NCI-H82 treated with DMSO at 0.1 percent for 48 hours (cell line): ENCODE data around the gene CIBAR2.
A peak's percentile ranks its signal among the peaks of the same experiment; 100 is the strongest.

Source experiments
- DNase-seq: peaks from one replicate; lab custom pipeline; 2025; ENCODE audit not compliant: unreplicated experiment; lab: John Stamatoyannopoulos, UW

Gene CIBAR2

GRCh38 chr16:85103114-85104079, 8.9 kb downstream of the CIBAR2 start:
- no peak for DNase-seq

GRCh38 chr16:85101956-85102630, 10.2 kb downstream of the CIBAR2 start:
- DNase-seq, result no peak

- DNase-seq, result no peak
These were observed 12.0 kb downstream of the CIBAR2 start for GRCh38 chr16:85100265-85100664.

- DNase-seq, result no peak
These were observed 13.7 kb downstream of the CIBAR2 start for GRCh38 chr16:85098565-85098964.

- no peak for DNase-seq
These were observed 15.4 kb downstream of the CIBAR2 start for GRCh38 chr16:85096921-85097320.

GRCh38 chr16:85094812-85095211, 17.5 kb downstream of the CIBAR2 start:
- DNase-seq, result no peak

- no peak for DNase-seq
These were observed 18.0 kb downstream of the CIBAR2 start for GRCh38 chr16:85094176-85094805.

GRCh38 chr16:85093705-85094104, 18.6 kb downstream of the CIBAR2 start:
- no peak for DNase-seq

- no peak for DNase-seq
These were observed 19.4 kb downstream of the CIBAR2 start for GRCh38 chr16:85092851-85093250.

- DNase-seq, result no peak
These were observed 20.0 kb downstream of the CIBAR2 start for GRCh38 chr16:85092309-85092708.

- no peak for DNase-seq
These were observed 20.8 kb downstream of the CIBAR2 start for GRCh38 chr16:85091522-85091910.

GRCh38 chr16:85090873-85091521, 21.3 kb downstream of the CIBAR2 start:
- no peak for DNase-seq

GRCh38 chr16:85090181-85090580, 22.1 kb downstream of the CIBAR2 start:
- DNase-seq, result no peak

- no peak for DNase-seq
These were observed 22.7 kb downstream of the CIBAR2 start for GRCh38 chr16:85089525-85089924.

- no peak for DNase-seq
These were observed 23.6 kb downstream of the CIBAR2 start for GRCh38 chr16:85088570-85089199.

- DNase-seq, result no peak
These were observed 24.2 kb downstream of the CIBAR2 start for GRCh38 chr16:85087899-85088569.

- DNase-seq, result peak; percentile 13
These were observed 25.7 kb downstream of the CIBAR2 start for GRCh38 chr16:85086347-85087291.

GRCh38 chr16:85085721-85086120, 26.6 kb downstream of the CIBAR2 start:
- no peak for DNase-seq
